MM.1S (cell line): ENCODE results near the gene PAQR5.

Experiments used
- EZH2 ChIP-seq: fragments of 300-600 bp; sonication (generic); optimal IDR thresholded peaks from 2 replicates; pipeline ENCODE3; 2017; ENCODE audit warnings: low read depth, mild to moderate bottlenecking, antibody characterized with exemption, low read length, mixed read lengths
- EZH2phosphoT487 ChIP-seq: fragments of 300-600 bp; sonication (generic); IDR thresholded peaks from 2 replicates; pipeline ENCODE4 v1.6.1; 2018; ENCODE audit warnings: antibody characterized with exemption, low read length
- TF ChIP-seq, protein P1 (sequence below): fragments of 300-600 bp; sonication (generic); IDR thresholded peaks from 2 replicates; pipeline ENCODE4 v1.5.1; 2016; ENCODE audit warnings: antibody characterized with exemption, low read length, mixed read lengths

DNA sequence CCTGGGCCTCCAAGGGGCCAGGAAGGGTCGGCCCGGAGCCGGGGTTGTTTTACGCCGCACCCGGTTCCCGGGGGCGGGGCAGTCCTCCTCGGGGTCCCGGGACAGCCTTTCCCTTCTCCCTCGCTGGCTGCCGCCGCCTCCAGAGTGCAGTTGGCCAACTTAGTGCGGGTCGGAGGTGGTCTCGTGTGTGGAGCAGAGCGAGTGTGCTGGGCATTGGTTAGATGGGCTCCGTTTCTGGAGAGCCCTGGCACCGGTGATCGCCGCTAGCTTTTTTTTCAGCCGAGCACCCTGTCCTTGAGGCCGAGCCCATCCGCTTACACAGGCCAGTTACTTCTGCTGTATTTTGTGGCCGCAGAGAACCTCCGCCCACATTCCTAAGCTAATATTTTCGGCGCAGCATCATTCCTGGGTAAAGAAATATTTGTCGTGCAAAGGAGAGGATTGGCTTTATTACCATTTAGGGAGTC lies 116.0 kb downstream of the PAQR5 start:
- TF ChIP-seq, protein P1, sequence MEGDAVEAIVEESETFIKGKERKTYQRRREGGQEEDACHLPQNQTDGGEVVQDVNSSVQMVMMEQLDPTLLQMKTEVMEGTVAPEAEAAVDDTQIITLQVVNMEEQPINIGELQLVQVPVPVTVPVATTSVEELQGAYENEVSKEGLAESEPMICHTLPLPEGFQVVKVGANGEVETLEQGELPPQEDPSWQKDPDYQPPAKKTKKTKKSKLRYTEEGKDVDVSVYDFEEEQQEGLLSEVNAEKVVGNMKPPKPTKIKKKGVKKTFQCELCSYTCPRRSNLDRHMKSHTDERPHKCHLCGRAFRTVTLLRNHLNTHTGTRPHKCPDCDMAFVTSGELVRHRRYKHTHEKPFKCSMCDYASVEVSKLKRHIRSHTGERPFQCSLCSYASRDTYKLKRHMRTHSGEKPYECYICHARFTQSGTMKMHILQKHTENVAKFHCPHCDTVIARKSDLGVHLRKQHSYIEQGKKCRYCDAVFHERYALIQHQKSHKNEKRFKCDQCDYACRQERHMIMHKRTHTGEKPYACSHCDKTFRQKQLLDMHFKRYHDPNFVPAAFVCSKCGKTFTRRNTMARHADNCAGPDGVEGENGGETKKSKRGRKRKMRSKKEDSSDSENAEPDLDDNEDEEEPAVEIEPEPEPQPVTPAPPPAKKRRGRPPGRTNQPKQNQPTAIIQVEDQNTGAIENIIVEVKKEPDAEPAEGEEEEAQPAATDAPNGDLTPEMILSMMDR, result no peak
- TF ChIP-seq EZH2phosphoT487 (no peak), EZH2 (no peak)
